Activated T-cell treated with anti-CD3 and anti-CD28 coated beads, Interleukin-2, amount 50 U/mL, for 4 hours (primary cell): Measurements from ENCODE around the gene NRXN2. TPM values are rescaled to one million over a fixed set of nuclear protein-coding genes. Genes with fewer than 3 reads are reported as not detected.
A peak's percentile ranks its signal among the peaks of the same experiment; 100 is the strongest.

ENCODE experiments used
- ATAC-seq, 2 donors: fragments of 200-7000 bp; cut with Tn5 transposase; one replicate each; pipeline ENCODE4 v1.10.0; 2021
- DNase-seq: peaks from one replicate; pipeline ENCODE4 v3.0.0-alpha.2; 2020
- H3K27me3 Mint-ChIP-seq: one replicate; pipeline ENCODE4 v1.8.0; 2021; ENCODE audit warnings: low read depth, mixed read lengths
- H3K36me3 Mint-ChIP-seq: one replicate; pipeline ENCODE4 v1.8.0; 2022; ENCODE audit warnings: mixed read lengths; ENCODE audit not compliant: insufficient read depth
- H3K4me1 Mint-ChIP-seq: one replicate; pipeline ENCODE4 v1.8.0; 2021; ENCODE audit warnings: low read depth, mixed read lengths
- H3K4me3 Mint-ChIP-seq: one replicate; pipeline ENCODE4 v1.8.0; 2021; ENCODE audit warnings: mild to moderate bottlenecking, moderate library complexity, mixed read lengths
- H3K9me3 Mint-ChIP-seq: one replicate; pipeline ENCODE4 v1.8.0; 2021; ENCODE audit warnings: mixed read lengths
- total RNA-seq, 3 donors: library from RNA; stranded (reverse); gene quantifications; one replicate each; pipeline ENCODE4 v1.2.1, GENCODE V29; 2021

The NRXN2 gene
- total RNA-seq, 3 donors from 2014 or later: 0.16 to 1.0 (median 0.71) TPM

DNA sequence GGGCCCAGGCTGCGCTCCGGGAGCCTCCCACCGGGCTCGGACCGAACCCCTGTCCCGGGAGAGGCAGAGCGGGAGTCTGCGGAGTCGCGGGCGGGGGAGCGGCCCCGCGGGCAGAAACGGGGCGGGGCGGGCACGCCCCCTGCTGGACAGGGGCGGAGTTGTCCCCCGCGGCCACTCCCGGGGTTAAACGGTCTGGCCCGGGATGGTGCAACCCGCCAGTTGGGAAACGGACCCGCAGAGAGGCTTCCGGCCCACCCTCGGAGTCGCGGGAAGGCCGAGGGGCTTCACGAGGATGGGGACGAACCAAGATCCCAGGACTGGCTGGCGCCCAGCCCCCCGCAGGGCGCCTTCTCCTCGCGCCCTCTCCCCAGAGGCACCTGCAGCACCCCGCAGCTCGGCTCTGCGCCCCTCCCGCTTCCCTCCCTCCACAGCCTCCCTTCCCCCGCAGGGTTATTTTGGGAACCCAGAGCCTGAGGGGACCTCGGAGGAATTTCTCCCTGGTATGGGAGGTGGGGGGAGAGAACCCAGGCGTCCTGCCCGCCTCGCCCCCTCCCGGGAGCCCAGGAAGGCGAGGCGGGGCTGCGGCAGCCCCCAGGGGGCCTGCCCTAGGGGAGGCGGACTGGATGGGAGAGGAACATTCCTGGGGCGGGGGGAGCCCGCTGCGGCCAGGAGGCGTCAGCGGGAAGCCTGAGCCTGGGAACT lies 20.0 kb upstream of the NRXN2 start:
- H3K36me3 Mint-ChIP-seq: peaks cover 7% of the 10 kb centered on the region
- ATAC-seq (peak; percentile 57), DNase-seq (peak; percentile 71)
- H3K4me1 Mint-ChIP-seq: peaks cover 32% of the 10 kb centered on the region
- no peaks in the 10 kb centered on the region for H3K27me3 Mint-ChIP-seq
- peak overlapping the region; percentile 88 for H3K4me3 Mint-ChIP-seq
- no peaks in the 10 kb centered on the region for H3K9me3 Mint-ChIP-seq

DNA sequence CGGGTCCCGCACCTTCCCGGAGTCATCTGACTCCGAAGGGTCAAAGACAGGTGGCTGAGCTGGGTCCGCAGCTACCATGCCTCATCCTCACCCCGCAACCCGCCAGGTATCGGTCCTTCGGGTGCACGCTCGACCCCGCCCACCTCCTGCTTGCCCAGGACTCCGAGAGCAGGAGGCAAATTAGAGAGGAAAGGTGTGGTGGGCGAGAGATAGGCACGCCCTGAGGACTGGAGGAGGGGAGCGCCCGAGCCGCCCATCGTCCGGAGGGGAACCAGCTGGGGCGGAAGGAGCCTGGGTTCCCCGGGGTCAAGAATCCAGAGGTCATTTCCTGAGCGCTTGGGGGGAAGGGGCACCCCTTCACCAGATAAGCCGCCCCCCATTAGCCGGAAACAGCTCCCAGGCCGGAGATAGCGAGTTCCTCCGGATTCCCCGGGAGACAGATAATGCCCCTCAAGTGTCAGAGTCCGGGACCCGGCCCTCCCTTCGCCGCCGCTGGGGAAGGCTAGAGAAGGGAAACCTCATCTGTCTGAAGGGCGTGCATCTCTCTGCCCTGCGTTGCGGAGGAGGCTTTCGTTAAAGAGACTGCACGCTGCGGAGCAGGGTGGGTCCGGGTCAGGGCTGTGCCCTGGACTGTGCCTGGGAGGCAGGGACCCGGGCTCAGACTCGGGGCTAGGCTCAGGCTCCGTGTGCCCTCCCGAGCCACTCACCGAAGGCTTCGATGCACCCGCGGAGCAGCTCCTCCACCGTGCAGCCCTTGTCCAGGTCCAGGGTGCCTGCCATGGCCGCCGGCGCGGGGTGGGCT lies 19.3 kb upstream of the NRXN2 start:
- ATAC-seq (peak; percentile 27 to 32), DNase-seq (no peak)
- peak overlapping the region; percentile 62 for H3K4me3 Mint-ChIP-seq
- H3K36me3 Mint-ChIP-seq: peaks cover 8% of the 10 kb centered on the region
- peaks cover 30% of the 10 kb centered on the region for H3K4me1 Mint-ChIP-seq
- H3K9me3 Mint-ChIP-seq: no peaks in the 10 kb centered on the region
- no peaks in the 10 kb centered on the region for H3K27me3 Mint-ChIP-seq

- no peaks in the 10 kb centered on the region for H3K9me3 Mint-ChIP-seq
- peaks cover 8% of the 10 kb centered on the region for H3K36me3 Mint-ChIP-seq
- no peaks in the 10 kb centered on the region for H3K27me3 Mint-ChIP-seq
- ATAC-seq (no peak), DNase-seq (no peak)
- H3K4me1 Mint-ChIP-seq: peaks cover 33% of the 10 kb centered on the region
- peak overlapping the region; percentile 62 for H3K4me3 Mint-ChIP-seq
Observed at GRCh38 chr11:64741375-64742086, 18.5 kb upstream of the NRXN2 start.

DNA sequence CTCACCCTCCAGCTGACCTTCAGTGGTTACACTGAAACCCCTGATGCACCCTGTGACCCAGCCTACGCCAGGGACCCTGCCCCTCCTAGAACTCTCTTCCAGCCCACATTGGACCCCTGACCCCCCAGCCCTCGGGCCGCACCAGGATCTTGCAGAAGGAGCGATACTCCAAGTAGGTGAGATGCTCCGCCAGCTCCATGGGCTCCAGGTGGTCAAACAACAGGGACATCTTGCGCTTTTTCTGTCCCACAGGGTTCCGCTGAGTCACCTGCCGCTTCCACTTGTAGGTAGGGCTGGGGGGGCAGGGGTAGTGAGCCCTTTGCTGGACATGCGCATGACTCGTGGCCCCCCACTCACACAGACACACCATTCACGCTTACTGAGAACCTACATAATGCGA lies 16.9 kb upstream of the NRXN2 start:
- no peaks in the 10 kb centered on the region for H3K9me3 Mint-ChIP-seq
- H3K36me3 Mint-ChIP-seq: peaks cover 15% of the 10 kb centered on the region
- no peaks in the 10 kb centered on the region for H3K27me3 Mint-ChIP-seq

GRCh38 chr11:64736654-64737053 lies 13.7 kb upstream of the NRXN2 start:
- H3K4me3 Mint-ChIP-seq: no peak overlapping the region
- ATAC-seq (no peak), DNase-seq (no peak)
- H3K4me1 Mint-ChIP-seq: peaks cover 30% of the 10 kb centered on the region
- H3K27me3 Mint-ChIP-seq: no peaks in the 10 kb centered on the region
- peaks cover 19% of the 10 kb centered on the region for H3K36me3 Mint-ChIP-seq
- H3K9me3 Mint-ChIP-seq: no peaks in the 10 kb centered on the region

More for the DNA sequence above, 16.9 kb upstream of the NRXN2 start:
- Mint-ChIP-seq H3K4me1 (peaks cover 34% of the 10 kb centered on the region), H3K4me3 (no peak overlapping the region)
- ATAC-seq: no peak
- no peak for DNase-seq

GRCh38 chr11:64735725-64736259 lies 12.8 kb upstream of the NRXN2 start:
- H3K36me3 Mint-ChIP-seq: peaks cover 23% of the 10 kb centered on the region
- no peaks in the 10 kb centered on the region for H3K27me3 Mint-ChIP-seq
- no peaks in the 10 kb centered on the region for H3K9me3 Mint-ChIP-seq
- DNase-seq (no peak), ATAC-seq (no peak)
- no peak overlapping the region for H3K4me3 Mint-ChIP-seq
- H3K4me1 Mint-ChIP-seq: peaks cover 25% of the 10 kb centered on the region

DNA sequence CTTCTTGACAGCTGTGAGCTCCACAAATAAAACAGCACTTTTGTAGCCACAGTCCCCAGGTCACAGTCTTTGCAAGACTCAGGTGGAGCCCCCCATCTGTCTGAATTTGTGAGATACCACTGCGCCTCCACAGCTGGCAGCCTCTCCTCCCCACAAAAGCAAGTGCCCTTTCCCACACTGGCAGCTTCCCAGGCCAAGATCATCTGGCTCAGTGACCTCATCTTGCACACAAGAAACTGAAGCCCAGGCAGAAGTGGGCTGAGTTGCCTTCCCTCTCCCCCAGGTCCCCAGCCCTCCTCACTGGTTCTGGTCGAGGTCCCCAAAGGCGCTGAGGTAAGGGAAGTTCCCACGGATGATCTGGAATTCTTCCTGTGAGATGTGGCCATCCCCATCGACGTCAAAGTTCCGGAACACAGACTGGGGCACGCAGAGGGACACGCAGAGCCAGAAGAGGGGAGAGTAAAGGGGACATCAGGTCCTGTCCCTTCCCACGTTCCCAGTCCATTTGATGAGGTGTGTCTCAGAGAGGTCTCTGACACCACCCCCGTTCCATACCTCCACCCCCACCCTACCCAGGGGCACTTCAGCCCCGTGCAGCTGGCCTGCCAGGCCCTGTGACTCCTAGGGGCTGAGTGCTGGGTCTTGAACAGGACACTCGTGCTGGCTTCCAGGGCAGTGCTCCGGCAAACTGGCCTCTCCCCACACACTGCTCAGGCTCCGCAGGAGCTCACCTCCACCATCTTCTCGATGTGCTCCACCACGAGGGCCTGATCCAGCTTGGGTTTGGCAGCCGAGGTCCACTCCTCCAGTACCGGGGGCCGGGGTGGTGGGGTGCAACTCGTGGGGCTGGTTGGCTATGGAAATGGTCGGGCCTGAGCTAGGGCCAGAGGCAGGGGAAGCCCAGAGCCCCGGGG lies 12.1 kb upstream of the NRXN2 start:
- peak in 1 of 2 donors; percentile 14 for ATAC-seq

GRCh38 chr11:64731601-64732000 lies 8.6 kb upstream of the NRXN2 start:
- Mint-ChIP-seq H3K4me1 (peaks cover 15% of the 10 kb centered on the region), H3K36me3 (peaks cover 20% of the 10 kb centered on the region), H3K9me3 (no peaks in the 10 kb centered on the region), H3K4me3 (no peak overlapping the region), H3K27me3 (no peaks in the 10 kb centered on the region)
- ATAC-seq: no peak
- DNase-seq: no peak

More for the DNA sequence above, 12.1 kb upstream of the NRXN2 start:
- H3K4me3 Mint-ChIP-seq: no peak overlapping the region
- H3K4me1 Mint-ChIP-seq: peaks cover 19% of the 10 kb centered on the region
- peaks cover 19% of the 10 kb centered on the region for H3K36me3 Mint-ChIP-seq
- no peak for DNase-seq
- H3K27me3 Mint-ChIP-seq: no peaks in the 10 kb centered on the region
- H3K9me3 Mint-ChIP-seq: no peaks in the 10 kb centered on the region

DNA sequence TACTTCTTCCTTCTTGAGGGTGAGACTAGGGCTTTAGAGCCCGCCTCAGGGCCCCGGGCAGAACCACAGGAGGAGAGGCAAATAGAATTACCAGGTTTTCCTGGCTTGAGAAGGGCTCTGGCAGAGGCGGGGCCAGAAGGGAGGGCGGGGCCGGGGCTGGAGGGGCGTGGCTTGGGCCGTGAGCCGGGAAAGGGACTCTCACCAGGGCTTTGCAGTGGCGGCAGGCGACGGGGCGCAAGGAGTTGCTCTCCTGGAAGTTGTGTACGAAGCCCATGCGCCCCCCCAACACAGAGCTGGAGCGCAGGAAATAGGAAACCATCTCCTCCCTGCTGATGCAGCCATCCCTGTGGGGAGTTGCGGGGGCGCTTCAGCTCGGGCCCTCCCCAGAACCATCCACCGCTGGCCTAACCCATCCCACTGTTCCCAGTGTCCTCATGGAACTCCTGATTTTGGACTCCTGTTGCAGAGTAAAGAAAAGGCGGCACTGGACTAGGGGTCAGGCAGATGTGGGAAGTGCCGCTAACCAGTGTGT lies 6.9 kb upstream of the NRXN2 start:
- H3K9me3 Mint-ChIP-seq: no peaks in the 10 kb centered on the region
- H3K36me3 Mint-ChIP-seq: peaks cover 13% of the 10 kb centered on the region
- no peaks in the 10 kb centered on the region for H3K27me3 Mint-ChIP-seq
- no peak overlapping the region for H3K4me3 Mint-ChIP-seq
- no peak for DNase-seq
- ATAC-seq: peak; percentile 51 to 62
- peaks cover 15% of the 10 kb centered on the region for H3K4me1 Mint-ChIP-seq

GRCh38 chr11:64728757-64729365 lies 5.9 kb upstream of the NRXN2 start:
- no peak overlapping the region for H3K4me3 Mint-ChIP-seq
- no peak for ATAC-seq
- no peaks in the 10 kb centered on the region for H3K27me3 Mint-ChIP-seq
- H3K4me1 Mint-ChIP-seq: peaks cover 13% of the 10 kb centered on the region
- H3K36me3 Mint-ChIP-seq: peaks cover 13% of the 10 kb centered on the region
- H3K9me3 Mint-ChIP-seq: no peaks in the 10 kb centered on the region
- DNase-seq: no peak

- Mint-ChIP-seq H3K4me3 (no peak overlapping the region), H3K9me3 (no peaks in the 10 kb centered on the region), H3K36me3 (peaks cover 13% of the 10 kb centered on the region), H3K27me3 (peaks cover 5% of the 10 kb centered on the region), H3K4me1 (peaks cover 13% of the 10 kb centered on the region)
- no peak for ATAC-seq
- no peak for DNase-seq
Observed at GRCh38 chr11:64726867-64727530, 4.0 kb upstream of the NRXN2 start.

- peaks cover 6% of the 10 kb centered on the region for H3K36me3 Mint-ChIP-seq
- H3K4me1 Mint-ChIP-seq: peaks cover 13% of the 10 kb centered on the region
- DNase-seq (no peak), ATAC-seq (no peak)
- H3K9me3 Mint-ChIP-seq: no peaks in the 10 kb centered on the region
- no peak overlapping the region for H3K4me3 Mint-ChIP-seq
- peaks cover 8% of the 10 kb centered on the region for H3K27me3 Mint-ChIP-seq
Observed at GRCh38 chr11:64726211-64726641, 3.2 kb upstream of the NRXN2 start.
